DOHH2 (cell line): Measurements from ENCODE around the gene CNPY4.

Experiments used
- H3F3A ChIP-seq: fragments of 200-600 bp; sonication (generic), shearing (Covaris generic); 2 replicates; pipeline ENCODE4 v1.6.0; 2016; ENCODE audit warnings: antibody characterized with exemption, mild to moderate bottlenecking; ENCODE audit not compliant: control insufficient read depth, insufficient read depth
- H3K27ac ChIP-seq: fragments of 200-600 bp; sonication (generic); 2 replicates; pipeline ENCODE4 v1.5.1; 2014; ENCODE audit warnings: low read depth, mild to moderate bottlenecking, low read length, moderate library complexity
- H3K27me3 ChIP-seq: fragments of 200-600 bp; sonication (generic); 2 replicates; pipeline ENCODE4 v1.6.1; 2014; ENCODE audit warnings: mild to moderate bottlenecking, low read length, mixed read lengths; ENCODE audit not compliant: control insufficient read depth
- H3K36me3 ChIP-seq: fragments of 200-600 bp; sonication (generic); 2 replicates; pipeline ENCODE4 v1.6.1; 2014; ENCODE audit warnings: mild to moderate bottlenecking, low read length, moderate library complexity, mixed read lengths; ENCODE audit not compliant: control insufficient read depth
- H3K4me1 ChIP-seq: fragments of 200-600 bp; sonication (generic); 2 replicates; pipeline ENCODE4 v1.6.1; 2014; ENCODE audit warnings: mild to moderate bottlenecking, low read length, mixed read lengths; ENCODE audit not compliant: control insufficient read depth
- H3K4me2 ChIP-seq: fragments of 200-600 bp; sonication (generic); 2 replicates; pipeline ENCODE4 v1.6.0; 2014; ENCODE audit warnings: mild to moderate bottlenecking, low read length, moderate library complexity
- H3K4me3 ChIP-seq: fragments of 200-600 bp; sonication (generic); 2 replicates; pipeline ENCODE4 v1.5.1; 2014; ENCODE audit warnings: mild to moderate bottlenecking, low read length, mixed read lengths
- H3K79me2 ChIP-seq: fragments of 200-600 bp; sonication (generic); 2 replicates; pipeline ENCODE4 v1.6.1; 2014; ENCODE audit warnings: mild to moderate bottlenecking, low read length, mixed read lengths; ENCODE audit not compliant: control insufficient read depth
- H3K9me2 ChIP-seq: fragments of 200-600 bp; sonication (generic); replicated peaks from 2 replicates; pipeline ENCODE4 v1.6.1; 2014; ENCODE audit warnings: mild to moderate bottlenecking, low read length, mixed read lengths; ENCODE audit not compliant: control insufficient read depth
- H3K9me3 ChIP-seq: fragments of 200-600 bp; sonication (generic); 2 replicates; pipeline ENCODE4 v1.6.1; 2014; ENCODE audit warnings: antibody characterized with exemption, low read length, mixed read lengths; ENCODE audit not compliant: control insufficient read depth, insufficient read depth
- H4K20me1 ChIP-seq: fragments of 200-600 bp; sonication (generic); 2 replicates; pipeline ENCODE4 v1.6.0; 2014; ENCODE audit warnings: low read depth, mild to moderate bottlenecking, antibody characterized with exemption, low read length, moderate library complexity; ENCODE audit not compliant: control insufficient read depth, insufficient read depth
- EZH2phosphoT487 ChIP-seq: fragments of 200-600 bp; sonication (generic); IDR thresholded peaks from 2 replicates; pipeline ENCODE4 v1.6.1; 2017; ENCODE audit warnings: borderline replicate concordance, mild to moderate bottlenecking, antibody characterized with exemption, low read length, moderate library complexity, mixed read lengths
- TF ChIP-seq, protein P1 (sequence below): fragments of 200-600 bp; sonication (generic); IDR thresholded peaks from one replicate; pipeline ENCODE4 v1.5.1; 2014; ENCODE audit warnings: antibody characterized with exemption, mild to moderate bottlenecking, low read depth, low read length; ENCODE audit not compliant: poor library complexity, severe bottlenecking

CNPY4 gene

DNA sequence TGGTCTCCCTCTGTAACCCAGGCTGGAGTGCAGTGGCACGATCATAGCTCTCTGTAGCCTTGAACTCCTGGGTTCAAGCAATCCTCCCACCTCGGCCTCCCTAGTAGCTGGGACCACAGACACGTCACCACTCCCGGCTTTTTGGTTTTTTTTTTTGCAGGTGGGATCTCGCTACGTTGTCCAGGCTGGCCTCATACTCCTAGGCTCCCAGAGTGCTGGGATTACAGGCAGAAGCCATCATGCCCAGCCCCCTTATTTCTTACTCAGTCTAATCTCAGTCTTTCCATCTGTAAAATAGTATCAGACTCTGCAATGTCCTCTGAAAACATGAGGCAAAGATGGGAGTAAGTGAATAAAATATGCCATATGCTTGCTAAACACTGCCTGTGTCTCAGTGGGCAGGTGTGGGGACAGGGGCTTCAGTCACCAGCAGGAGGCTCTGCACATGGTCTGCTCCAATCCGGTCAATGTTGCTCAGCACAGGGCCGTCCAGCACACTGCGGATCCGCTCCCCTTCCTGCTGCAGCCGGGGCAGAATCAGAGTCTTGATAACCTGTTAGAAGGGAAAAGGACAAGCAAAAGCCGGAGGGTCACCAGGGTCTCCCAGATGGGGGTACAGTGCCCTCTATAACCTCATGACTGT is 9.8 kb upstream of the CNPY4 start:
- Histone ChIP-seq H3K9me2 (no peaks in the 10 kb centered on the region), H3K36me3 (peaks cover 85% of the 10 kb centered on the region), H3K9me3 (no peaks in the 10 kb centered on the region), H3F3A (no peaks in the 10 kb centered on the region), H3K27ac (no peak overlapping the region), H3K27me3 (no peaks in the 10 kb centered on the region), H3K4me2 (no peak overlapping the region), H3K4me1 (peaks cover 11% of the 10 kb centered on the region), H4K20me1 (no peaks in the 10 kb centered on the region), H3K79me2 (no peaks in the 10 kb centered on the region), H3K4me3 (no peak overlapping the region)
- no peak for TF ChIP-seq EZH2phosphoT487
- TF ChIP-seq, protein P1, sequence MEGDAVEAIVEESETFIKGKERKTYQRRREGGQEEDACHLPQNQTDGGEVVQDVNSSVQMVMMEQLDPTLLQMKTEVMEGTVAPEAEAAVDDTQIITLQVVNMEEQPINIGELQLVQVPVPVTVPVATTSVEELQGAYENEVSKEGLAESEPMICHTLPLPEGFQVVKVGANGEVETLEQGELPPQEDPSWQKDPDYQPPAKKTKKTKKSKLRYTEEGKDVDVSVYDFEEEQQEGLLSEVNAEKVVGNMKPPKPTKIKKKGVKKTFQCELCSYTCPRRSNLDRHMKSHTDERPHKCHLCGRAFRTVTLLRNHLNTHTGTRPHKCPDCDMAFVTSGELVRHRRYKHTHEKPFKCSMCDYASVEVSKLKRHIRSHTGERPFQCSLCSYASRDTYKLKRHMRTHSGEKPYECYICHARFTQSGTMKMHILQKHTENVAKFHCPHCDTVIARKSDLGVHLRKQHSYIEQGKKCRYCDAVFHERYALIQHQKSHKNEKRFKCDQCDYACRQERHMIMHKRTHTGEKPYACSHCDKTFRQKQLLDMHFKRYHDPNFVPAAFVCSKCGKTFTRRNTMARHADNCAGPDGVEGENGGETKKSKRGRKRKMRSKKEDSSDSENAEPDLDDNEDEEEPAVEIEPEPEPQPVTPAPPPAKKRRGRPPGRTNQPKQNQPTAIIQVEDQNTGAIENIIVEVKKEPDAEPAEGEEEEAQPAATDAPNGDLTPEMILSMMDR: peak; percentile 29

DNA sequence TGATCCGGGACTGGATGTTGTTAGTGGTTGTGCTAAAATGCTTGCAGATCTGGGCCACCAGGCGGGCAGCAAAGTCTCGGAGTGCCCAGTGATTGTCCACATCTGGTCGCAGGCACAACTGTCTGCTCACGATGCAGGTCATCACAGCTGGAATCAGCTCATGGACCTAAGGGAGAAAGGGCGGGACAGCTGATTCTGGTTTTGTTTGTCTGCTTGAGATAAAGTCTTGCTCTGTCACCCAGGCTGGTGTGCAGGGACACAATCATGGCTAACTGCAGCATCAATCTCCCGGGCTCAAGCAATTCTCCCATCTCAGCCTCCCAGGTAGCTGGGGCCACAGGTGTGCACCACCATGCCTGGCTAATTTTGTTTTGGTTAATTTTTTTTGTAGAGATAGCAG is 8.3 kb upstream of the CNPY4 start:
- no peak overlapping the region for H3K4me3 ChIP-seq
- H3K36me3 ChIP-seq: peaks cover 75% of the 10 kb centered on the region
- H3F3A ChIP-seq: no peaks in the 10 kb centered on the region
- no peaks in the 10 kb centered on the region for H3K9me3 ChIP-seq
- H3K9me2 ChIP-seq: no peaks in the 10 kb centered on the region
- no peaks in the 10 kb centered on the region for H4K20me1 ChIP-seq
- no peaks in the 10 kb centered on the region for H3K79me2 ChIP-seq
- H3K27me3 ChIP-seq: no peaks in the 10 kb centered on the region
- TF ChIP-seq, protein P1: no peak
- no peak for TF ChIP-seq EZH2phosphoT487
- no peak overlapping the region for H3K27ac ChIP-seq
- peaks cover 11% of the 10 kb centered on the region for H3K4me1 ChIP-seq
- no peak overlapping the region; the same call in 1 of the 2 replicates for H3K4me2 ChIP-seq

DNA sequence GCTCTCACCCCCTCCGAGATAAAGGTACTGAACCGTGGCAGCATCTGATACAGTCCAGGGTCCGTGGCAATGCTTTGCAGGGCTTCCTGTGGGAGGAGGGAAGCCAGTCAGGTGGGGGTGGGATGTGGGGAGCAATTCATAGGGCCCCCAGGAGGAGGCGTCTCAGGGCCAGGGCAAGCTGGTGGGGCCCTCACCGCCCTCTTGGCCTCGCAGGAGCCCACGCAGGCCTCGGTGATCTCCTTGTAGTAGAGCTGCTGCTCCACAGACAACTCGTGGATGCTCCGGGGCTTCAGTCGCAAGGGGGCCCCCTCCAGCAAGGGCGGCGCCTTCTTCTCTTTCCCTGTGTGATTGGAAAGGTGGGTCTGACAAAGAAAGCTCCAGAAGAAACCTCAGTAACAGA is 7.5 kb upstream of the CNPY4 start:
- H3K4me2 ChIP-seq: peak overlapping the region; percentile 30; the same call in 1 of the 2 replicates
- peaks cover 69% of the 10 kb centered on the region for H3K36me3 ChIP-seq
- H3K27ac ChIP-seq: no peak overlapping the region
- peaks cover 11% of the 10 kb centered on the region for H3K4me1 ChIP-seq
- H3K79me2 ChIP-seq: no peaks in the 10 kb centered on the region
- H3K9me2 ChIP-seq: no peaks in the 10 kb centered on the region
- no peaks in the 10 kb centered on the region for H3K9me3 ChIP-seq
- no peaks in the 10 kb centered on the region for H4K20me1 ChIP-seq
- no peak for TF ChIP-seq EZH2phosphoT487
- TF ChIP-seq, protein P1: peak; percentile 42
- no peak overlapping the region for H3K4me3 ChIP-seq
- H3K27me3 ChIP-seq: no peaks in the 10 kb centered on the region
- no peaks in the 10 kb centered on the region for H3F3A ChIP-seq
